CD8-positive, alpha-beta memory T cell (primary cell): ENCODE results near the gene ARPP21. TPM values are rescaled to one million over a fixed set of nuclear protein-coding genes. Genes with fewer than 3 reads are reported as not detected.

Source experiments
- CTCF ChIA-PET: fragments of 350-600 bp; sonication (Branson Sonifier 250); formaldehyde crosslinking; loops from one replicate; lab custom pipeline; 2021; ENCODE audit warnings: antibody characterized with exemption; lab: Charles Lee
- POLR2A ChIA-PET: fragments of 350-600 bp; sonication (Branson Sonifier 250); formaldehyde crosslinking; loops from one replicate; lab custom pipeline; 2021; ENCODE audit warnings: antibody characterized with exemption; lab: Charles Lee
- DNase-seq, 5 donors: peaks; one replicate each; pipeline versions ENCODE4 v3.0.0 to v3.0.0-alpha.2; 2020 to 2022; ENCODE audit warnings: mixed read lengths in 1 of 5
- H3K27ac ChIP-seq: one replicate; pipeline ENCODE4 v1.7.0; 2013; ENCODE audit warnings: low read depth, mild to moderate bottlenecking, low read length, moderate library complexity
- H3K27me3 ChIP-seq: 2 replicates; pipeline ENCODE4 v1.7.0; 2013; ENCODE audit warnings: low read length, mild to moderate bottlenecking; ENCODE audit not compliant: insufficient read depth, poor library complexity, severe bottlenecking
- H3K36me3 ChIP-seq: 2 replicates; pipeline ENCODE4 v1.7.0; 2013; ENCODE audit warnings: mild to moderate bottlenecking, low read length, moderate library complexity; ENCODE audit not compliant: insufficient read depth
- H3K4me1 ChIP-seq: 2 replicates; pipeline ENCODE4 v1.7.0; 2013; ENCODE audit warnings: mild to moderate bottlenecking, low read length, moderate library complexity; ENCODE audit not compliant: insufficient read depth
- H3K4me3 ChIP-seq: 2 replicates; pipeline ENCODE4 v1.7.0; 2013; ENCODE audit warnings: mild to moderate bottlenecking, low read length
- H3K9me3 ChIP-seq: 2 replicates; pipeline ENCODE4 v1.7.0; 2013; ENCODE audit warnings: mild to moderate bottlenecking, low read length
- H3K27ac Mint-ChIP-seq, 8 donors: one replicate each; pipeline ENCODE4 v1.8.0; 2020 to 2021; ENCODE audit warnings: mixed read lengths in 8 of 8, mild to moderate bottlenecking in 6 of 8, inconsistent platforms in 3 of 8, moderate library complexity in 3 of 8
- H3K27me3 Mint-ChIP-seq, 2 donors: one replicate each; pipeline ENCODE4 v1.8.0; 2020 to 2021; ENCODE audit warnings: mixed read lengths in 2 of 2, mild to moderate bottlenecking in 1 of 2, moderate library complexity in 1 of 2
- H3K36me3 Mint-ChIP-seq, 3 donors: one replicate each; pipeline ENCODE4 v1.8.0; 2020 to 2021; ENCODE audit warnings: mixed read lengths in 3 of 3, inconsistent platforms in 1 of 3, mild to moderate bottlenecking in 1 of 3
- H3K4me1 Mint-ChIP-seq, 3 donors: one replicate each; pipeline ENCODE4 v1.8.0; 2020 to 2021; ENCODE audit warnings: mixed read lengths in 3 of 3, inconsistent platforms in 1 of 3, mild to moderate bottlenecking in 1 of 3
- H3K4me3 Mint-ChIP-seq, 7 donors: one replicate each; pipeline ENCODE4 v1.8.0; 2020 to 2021; ENCODE audit warnings: mixed read lengths in 7 of 7, mild to moderate bottlenecking in 6 of 7, moderate library complexity in 4 of 7, inconsistent platforms in 2 of 7
- H3K9me3 Mint-ChIP-seq, 5 donors: one replicate each; pipeline ENCODE4 v1.8.0; 2020 to 2022; ENCODE audit warnings: mixed read lengths in 5 of 5, mild to moderate bottlenecking in 3 of 5, moderate library complexity in 2 of 5, inconsistent platforms in 1 of 5
- polyA plus RNA-seq: library from polyadenylated mRNA; unstranded; fragments of 300-500 nt; fragmentation: Illumina TruSeq; gene quantifications from one replicate; pipeline ENCODE4 v1.2.3, GENCODE V29; 2021
- total RNA-seq, 2 experiments: library from RNA; stranded (reverse); gene quantifications; one replicate each; pipeline ENCODE4 v1.2.3, GENCODE V29; 2021

The ARPP21 gene
- total and polyA plus RNA-seq, 3 experiments from 2014 or later, result not detected

GRCh38 chr3:35688826-35689225 is 49.5 kb downstream of the ARPP21 start:
- Histone ChIP-seq H3K27ac (no peak overlapping the region), H3K27me3 (no peaks in the 10 kb centered on the region), H3K4me1 (no peaks in the 10 kb centered on the region), H3K4me3 (no peak overlapping the region), H3K36me3 (no peaks in the 10 kb centered on the region), H3K9me3 (no peaks in the 10 kb centered on the region)
- Mint-ChIP-seq H3K27ac (no peak overlapping the region), H3K4me3 (no peak overlapping the region), H3K27me3 (no peaks in the 10 kb centered on the region), H3K9me3 (peaks cover 0 to 16% (median 1%) of the 10 kb centered on the region in 5 donors), H3K4me1 (no peaks in the 10 kb centered on the region), H3K36me3 (no peaks in the 10 kb centered on the region)
- POLR2A ChIA-PET, result no interaction called here
- DNase-seq, result no peak
- CTCF ChIA-PET, result no interaction called here

GRCh38 chr3:35690271-35690670 is 50.9 kb downstream of the ARPP21 start:
- no peaks in the 10 kb centered on the region for H3K27me3 Mint-ChIP-seq
- ChIA-PET CTCF (no interaction called here), POLR2A (no interaction called here)
- Histone ChIP-seq H3K4me1 (no peaks in the 10 kb centered on the region), H3K27ac (no peak overlapping the region), H3K36me3 (no peaks in the 10 kb centered on the region), H3K27me3 (no peaks in the 10 kb centered on the region), H3K4me3 (no peak overlapping the region), H3K9me3 (no peaks in the 10 kb centered on the region)
- no peaks in the 10 kb centered on the region for H3K4me1 Mint-ChIP-seq
- H3K9me3 Mint-ChIP-seq, result peaks cover 0 to 16% (median 1%) of the 10 kb centered on the region in 5 donors
- H3K4me3 Mint-ChIP-seq, result no peak overlapping the region
- DNase-seq, result no peak
- no peaks in the 10 kb centered on the region for H3K36me3 Mint-ChIP-seq
- H3K27ac Mint-ChIP-seq, result no peak overlapping the region

DNA sequence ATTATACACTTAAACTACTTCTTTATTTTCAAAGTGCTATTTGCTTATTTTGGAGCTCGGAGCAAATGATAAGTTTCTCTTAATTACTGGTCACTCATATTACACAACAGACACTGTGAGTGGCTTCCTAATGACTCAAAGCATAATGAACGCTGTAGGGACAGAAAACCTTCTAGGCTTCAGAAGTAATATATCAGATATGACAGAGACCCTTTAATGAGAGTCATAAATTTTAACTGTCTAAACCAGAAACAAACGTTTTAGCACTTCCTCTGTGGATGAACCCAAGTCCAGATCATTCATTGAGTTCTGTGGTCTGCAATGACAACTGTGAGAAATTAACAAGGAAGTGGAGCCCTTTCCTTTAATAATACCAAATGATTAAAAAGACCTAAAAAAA is 66.6 kb downstream of the ARPP21 start:
- no peak for DNase-seq
- H3K27me3 Mint-ChIP-seq, result no peaks in the 10 kb centered on the region
- Histone ChIP-seq H3K27ac (no peak overlapping the region), H3K36me3 (no peaks in the 10 kb centered on the region), H3K27me3 (no peaks in the 10 kb centered on the region), H3K4me1 (no peaks in the 10 kb centered on the region), H3K9me3 (no peaks in the 10 kb centered on the region), H3K4me3 (no peak overlapping the region)
- POLR2A ChIA-PET, result no interaction called here
- peaks cover 0 to 18% (median 7%) of the 10 kb centered on the region in 5 donors for H3K9me3 Mint-ChIP-seq
- CTCF ChIA-PET, result no interaction called here
- no peaks in the 10 kb centered on the region for H3K36me3 Mint-ChIP-seq
- no peak overlapping the region for H3K4me3 Mint-ChIP-seq
- H3K27ac Mint-ChIP-seq, result no peak overlapping the region
- no peaks in the 10 kb centered on the region for H3K4me1 Mint-ChIP-seq

DNA sequence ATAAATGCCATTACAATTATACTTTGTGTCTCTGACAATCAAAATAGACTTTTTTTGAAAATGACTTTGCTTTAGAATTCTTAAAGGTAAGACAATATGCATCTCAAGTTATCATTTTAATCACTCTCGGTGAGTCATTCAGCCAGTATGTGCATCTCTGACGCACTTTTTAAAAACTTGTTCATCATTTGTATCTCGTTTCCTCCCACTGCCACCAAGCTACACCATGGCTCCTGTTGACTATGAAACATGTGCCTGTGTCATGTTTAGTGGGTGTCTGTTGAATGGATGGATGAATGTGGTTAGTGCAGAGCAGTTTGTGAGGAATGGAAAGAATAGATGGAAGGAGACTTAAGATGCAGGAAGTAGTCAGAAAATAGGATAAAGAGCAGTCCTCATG is 68.6 kb downstream of the ARPP21 start:
- POLR2A ChIA-PET, result no interaction called here
- H3K27ac ChIP-seq, result no peak overlapping the region
- H3K4me1 Mint-ChIP-seq, result no peaks in the 10 kb centered on the region

GRCh38 chr3:35708394-35709271 is 69.3 kb downstream of the ARPP21 start:
- Mint-ChIP-seq H3K4me1 (no peaks in the 10 kb centered on the region), H3K9me3 (peaks cover 0 to 14% (median 3%) of the 10 kb centered on the region in 5 donors), H3K27ac (no peak overlapping the region), H3K4me3 (no peak overlapping the region), H3K27me3 (no peaks in the 10 kb centered on the region), H3K36me3 (no peaks in the 10 kb centered on the region)
- no peak for DNase-seq
- ChIA-PET CTCF (no interaction called here), POLR2A (no interaction called here)
- Histone ChIP-seq H3K36me3 (no peaks in the 10 kb centered on the region), H3K4me1 (no peaks in the 10 kb centered on the region), H3K27me3 (no peaks in the 10 kb centered on the region), H3K4me3 (no peak overlapping the region), H3K9me3 (no peaks in the 10 kb centered on the region), H3K27ac (no peak overlapping the region)

More for the DNA sequence above, 68.6 kb downstream of the ARPP21 start:
- no peaks in the 10 kb centered on the region for H3K27me3 ChIP-seq
- H3K27me3 Mint-ChIP-seq, result no peaks in the 10 kb centered on the region
- no peaks in the 10 kb centered on the region for H3K36me3 Mint-ChIP-seq
- no peak for DNase-seq
- H3K4me3 Mint-ChIP-seq, result no peak overlapping the region
- H3K4me3 ChIP-seq, result no peak overlapping the region
- H3K9me3 Mint-ChIP-seq, result peaks cover 0 to 14% (median 3%) of the 10 kb centered on the region in 5 donors
- H3K4me1 ChIP-seq, result no peaks in the 10 kb centered on the region
- no peak overlapping the region for H3K27ac Mint-ChIP-seq
- no peaks in the 10 kb centered on the region for H3K36me3 ChIP-seq
- CTCF ChIA-PET, result no interaction called here
- H3K9me3 ChIP-seq, result no peaks in the 10 kb centered on the region

GRCh38 chr3:35709691-35710090 is 70.4 kb downstream of the ARPP21 start:
- DNase-seq, result no peak
- Mint-ChIP-seq H3K4me1 (no peaks in the 10 kb centered on the region), H3K27me3 (no peaks in the 10 kb centered on the region), H3K27ac (no peak overlapping the region), H3K36me3 (no peaks in the 10 kb centered on the region), H3K9me3 (peaks cover 0 to 12% (median 3%) of the 10 kb centered on the region in 5 donors), H3K4me3 (no peak overlapping the region)
- H3K36me3 ChIP-seq, result no peaks in the 10 kb centered on the region
- no peaks in the 10 kb centered on the region for H3K4me1 ChIP-seq
- ChIA-PET CTCF (no interaction called here), POLR2A (no interaction called here)
- H3K27me3 ChIP-seq, result no peaks in the 10 kb centered on the region
- H3K27ac ChIP-seq, result no peak overlapping the region
- no peak overlapping the region for H3K4me3 ChIP-seq
- H3K9me3 ChIP-seq, result no peaks in the 10 kb centered on the region

- ChIA-PET POLR2A (no interaction called here), CTCF (no interaction called here)
- Mint-ChIP-seq H3K9me3 (peaks cover 0 to 15% (median 3%) of the 10 kb centered on the region in 5 donors), H3K27me3 (no peaks in the 10 kb centered on the region), H3K36me3 (no peaks in the 10 kb centered on the region), H3K4me1 (no peaks in the 10 kb centered on the region), H3K27ac (no peak overlapping the region), H3K4me3 (no peak overlapping the region)
- Histone ChIP-seq H3K27ac (no peak overlapping the region), H3K9me3 (no peaks in the 10 kb centered on the region), H3K27me3 (no peaks in the 10 kb centered on the region), H3K36me3 (no peaks in the 10 kb centered on the region), H3K4me1 (no peaks in the 10 kb centered on the region), H3K4me3 (no peak overlapping the region)
- DNase-seq, result no peak
Measured at GRCh38 chr3:35710554-35710953, 71.2 kb downstream of the ARPP21 start.

- no peaks in the 10 kb centered on the region for H3K9me3 ChIP-seq
- no peak overlapping the region for H3K4me3 ChIP-seq
- ChIA-PET POLR2A (no interaction called here), CTCF (no interaction called here)
- H3K36me3 Mint-ChIP-seq, result no peaks in the 10 kb centered on the region
- no peaks in the 10 kb centered on the region for H3K27me3 Mint-ChIP-seq
- no peaks in the 10 kb centered on the region for H3K27me3 ChIP-seq
- no peak overlapping the region for H3K27ac ChIP-seq
- no peak overlapping the region for H3K27ac Mint-ChIP-seq
- no peak for DNase-seq
- peaks cover 0 to 13% (median 0%) of the 10 kb centered on the region in 5 donors for H3K9me3 Mint-ChIP-seq
- H3K4me3 Mint-ChIP-seq, result no peak overlapping the region
- H3K36me3 ChIP-seq, result no peaks in the 10 kb centered on the region
- no peaks in the 10 kb centered on the region for H3K4me1 ChIP-seq
- H3K4me1 Mint-ChIP-seq, result no peaks in the 10 kb centered on the region
Measured at GRCh38 chr3:35718921-35719320, 79.6 kb downstream of the ARPP21 start.
